ENCODE measurements around the gene SYCP1. TPM values are rescaled to one million over a fixed set of nuclear protein-coding genes. Genes with fewer than 3 reads are reported as not detected.
"Not testable (repeated sequence)": the region's sequence is repeated elsewhere in the genome, so short reads cannot be mapped to it uniquely, and the experiment has no call there.

SYCP1 gene
- total RNA-seq, 1 experiment from 2014 or later, result not detected

- DNase-seq (ENCODE audit: low read depth); in situ Hi-C loops (cut with HindIII; ENCODE audit: low pct_unique_long_range_greater_than_20kb, low sequenced_read_pairs): not testable (repeated sequence)
These were observed 61.1 kb downstream of the SYCP1 start for GRCh38 chr1:114915720-114916119.

- no peak for DNase-seq (ENCODE audit: low read depth)
- in situ Hi-C loops (cut with HindIII; ENCODE audit: low pct_unique_long_range_greater_than_20kb, low sequenced_read_pairs), result no loop called here
These were observed 71.9 kb downstream of the SYCP1 start for GRCh38 chr1:114926607-114927006.

- in situ Hi-C loops (cut with HindIII; ENCODE audit: low pct_unique_long_range_greater_than_20kb, low sequenced_read_pairs), result no loop called here
- no peak for DNase-seq (ENCODE audit: low read depth)
These were observed 72.7 kb downstream of the SYCP1 start for GRCh38 chr1:114927401-114927800.

DNA sequence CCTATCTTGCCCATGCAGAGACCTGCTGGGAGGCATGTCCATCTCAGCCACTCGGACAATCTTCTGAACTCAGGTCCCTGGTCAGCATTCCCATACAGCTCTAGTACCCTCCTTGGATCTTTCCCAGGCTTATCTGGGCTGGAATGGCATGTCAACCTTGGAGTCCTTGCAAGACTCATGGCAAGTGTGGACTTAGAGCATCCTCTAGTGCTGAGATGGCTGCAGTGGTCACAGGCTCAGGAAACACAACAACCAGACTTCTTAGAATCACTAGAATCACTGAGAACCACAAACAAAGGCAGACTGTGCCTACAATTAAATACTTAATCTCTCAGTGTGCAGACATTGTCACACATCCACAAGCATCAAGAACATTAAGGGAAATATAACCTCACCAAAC, 101.9 kb downstream of the SYCP1 start:
- in situ Hi-C loops (cut with HindIII; ENCODE audit: low pct_unique_long_range_greater_than_20kb, low sequenced_read_pairs), result no loop called here
- no peak for DNase-seq (ENCODE audit: low read depth)

DNA sequence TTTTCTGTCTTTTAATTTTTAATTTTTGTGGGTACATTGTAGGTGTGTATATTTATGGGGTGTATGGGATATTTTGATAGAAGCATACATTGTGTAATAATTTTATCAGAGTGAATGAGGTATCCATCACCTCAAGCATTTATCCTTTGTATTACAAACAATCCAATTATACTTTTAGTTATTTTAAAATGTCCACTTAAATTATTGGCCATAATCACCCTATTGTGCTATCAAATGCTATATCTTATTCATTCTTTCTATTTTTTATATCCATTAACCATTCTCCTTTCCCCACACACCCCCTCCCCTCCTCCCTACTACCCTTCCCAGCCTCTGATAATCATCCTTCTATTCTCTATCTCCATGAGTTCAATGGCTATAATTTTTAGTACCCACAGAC, 104.8 kb downstream of the SYCP1 start:
- in situ Hi-C loops (cut with HindIII; ENCODE audit: low pct_unique_long_range_greater_than_20kb, low sequenced_read_pairs), result no loop called here

DNA sequence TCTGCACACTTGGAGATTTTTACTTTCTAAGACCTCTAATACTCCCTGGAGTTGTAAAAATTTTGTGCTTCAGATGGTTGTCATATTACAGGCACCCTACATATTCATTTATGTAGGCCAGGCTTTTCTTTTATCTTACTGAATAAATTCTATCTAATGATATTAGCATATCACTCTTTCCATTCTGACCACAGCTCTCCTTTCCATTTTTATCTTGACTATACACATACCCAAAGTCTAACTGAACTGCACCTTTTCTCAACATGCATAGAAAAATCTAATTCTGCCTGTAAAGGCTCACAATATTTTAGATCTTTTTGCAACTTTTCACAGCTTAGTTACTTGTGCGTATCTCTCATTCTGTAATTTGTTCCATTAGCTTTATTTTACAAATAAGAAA, 122.2 kb downstream of the SYCP1 start:
- DNase-seq (ENCODE audit: low read depth), result no peak
- in situ Hi-C loops (cut with HindIII; ENCODE audit: low pct_unique_long_range_greater_than_20kb, low sequenced_read_pairs), result no loop called here

More for the DNA sequence above, 104.8 kb downstream of the SYCP1 start:
- no peak for DNase-seq (ENCODE audit: low read depth)

- in situ Hi-C loops (cut with HindIII; ENCODE audit: low pct_unique_long_range_greater_than_20kb, low sequenced_read_pairs), result no loop called here
These were observed 124.7 kb downstream of the SYCP1 start for GRCh38 chr1:114979278-114979891.

GRCh38 chr1:114982251-114982650, 127.6 kb downstream of the SYCP1 start:
- in situ Hi-C loops (cut with HindIII; ENCODE audit: low pct_unique_long_range_greater_than_20kb, low sequenced_read_pairs), result no loop called here
- peak; percentile 1 for DNase-seq (ENCODE audit: low read depth)

More at GRCh38 chr1:114979278-114979891, 124.7 kb downstream of the SYCP1 start:
- peak; percentile 28 for DNase-seq (ENCODE audit: low read depth)

DNA sequence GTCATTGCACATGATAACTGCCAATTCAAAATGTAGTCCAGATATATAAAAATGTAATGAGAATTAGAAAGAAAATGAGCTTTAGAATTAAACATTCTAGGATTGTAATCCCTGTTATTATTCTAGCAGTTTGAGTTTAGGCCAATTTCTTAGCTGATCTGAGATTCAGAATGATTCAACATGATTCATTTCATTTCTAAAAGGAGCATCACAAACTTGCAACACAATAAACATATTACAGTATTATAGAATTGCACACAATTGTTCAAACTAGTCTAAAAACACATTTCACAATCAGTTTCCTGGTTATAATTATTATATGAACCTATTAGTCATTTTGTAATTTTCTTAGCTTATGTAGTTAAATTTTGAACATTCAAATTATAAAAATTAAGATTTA, 131.6 kb downstream of the SYCP1 start:
- DNase-seq (ENCODE audit: low read depth), result no peak
- in situ Hi-C loops (cut with HindIII; ENCODE audit: low pct_unique_long_range_greater_than_20kb, low sequenced_read_pairs), result no loop called here

- in situ Hi-C loops (cut with HindIII; ENCODE audit: low pct_unique_long_range_greater_than_20kb, low sequenced_read_pairs), result no loop called here
- DNase-seq (ENCODE audit: low read depth), result no peak
These were observed 133.4 kb downstream of the SYCP1 start for GRCh38 chr1:114988095-114988494.

- in situ Hi-C loops (cut with HindIII; ENCODE audit: low pct_unique_long_range_greater_than_20kb, low sequenced_read_pairs), result no loop called here
- DNase-seq (ENCODE audit: low read depth), result no peak
These were observed 143.0 kb downstream of the SYCP1 start for GRCh38 chr1:114997510-114998289.

DNA sequence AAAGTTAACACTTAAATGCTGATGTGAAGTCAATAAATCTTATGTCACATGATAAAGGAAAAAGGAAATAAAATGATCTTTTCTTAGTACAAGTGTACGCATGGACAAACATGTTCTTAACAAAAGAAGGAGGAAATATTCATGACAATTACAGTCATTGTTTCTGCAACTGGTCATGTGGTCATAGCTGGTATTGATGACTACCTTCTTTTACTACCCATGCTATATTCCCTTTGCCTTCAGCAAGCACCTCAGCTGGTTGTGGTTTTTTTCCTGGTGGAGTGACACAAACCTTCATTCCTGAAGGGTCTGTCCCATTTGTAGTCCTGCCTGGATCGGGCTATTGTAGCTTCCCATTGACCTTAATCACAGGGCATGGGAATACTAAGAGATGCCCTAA, 151.5 kb downstream of the SYCP1 start:
- no peak for DNase-seq (ENCODE audit: low read depth)
- in situ Hi-C loops (cut with HindIII; ENCODE audit: low pct_unique_long_range_greater_than_20kb, low sequenced_read_pairs), result no loop called here

DNA sequence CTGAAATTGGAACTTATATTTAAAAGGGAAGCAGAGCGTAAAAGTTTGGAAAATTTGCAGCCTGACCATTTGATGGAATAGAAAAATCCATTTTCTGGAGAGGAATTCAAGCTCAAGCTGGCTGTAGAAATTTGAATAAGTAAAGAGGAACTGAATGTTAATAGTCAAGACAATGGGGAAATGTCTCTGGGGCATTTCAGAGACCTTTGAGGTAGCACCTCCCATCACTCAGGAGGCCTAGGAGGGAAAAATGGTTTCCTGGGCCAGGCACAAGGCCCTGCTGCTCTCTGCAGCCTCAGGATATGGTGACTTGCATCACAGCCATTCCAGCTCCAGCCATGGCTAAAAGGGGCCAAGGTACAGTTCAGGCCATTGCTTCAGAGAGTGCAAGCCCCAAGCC, 157.3 kb downstream of the SYCP1 start:
- in situ Hi-C loops (cut with HindIII; ENCODE audit: low pct_unique_long_range_greater_than_20kb, low sequenced_read_pairs), result no loop called here
- no peak for DNase-seq (ENCODE audit: low read depth)

GRCh38 chr1:115012434-115012833, 157.8 kb downstream of the SYCP1 start:
- in situ Hi-C loops (cut with HindIII; ENCODE audit: low pct_unique_long_range_greater_than_20kb, low sequenced_read_pairs), result no loop called here
- no peak for DNase-seq (ENCODE audit: low read depth)

- in situ Hi-C loops (cut with HindIII; ENCODE audit: low pct_unique_long_range_greater_than_20kb, low sequenced_read_pairs), result no loop called here
- no peak for DNase-seq (ENCODE audit: low read depth)
These were observed 159.1 kb downstream of the SYCP1 start for GRCh38 chr1:115013792-115014191.

GRCh38 chr1:115019549-115019948, 164.9 kb downstream of the SYCP1 start:
- DNase-seq (ENCODE audit: low read depth); in situ Hi-C loops (cut with HindIII; ENCODE audit: low pct_unique_long_range_greater_than_20kb, low sequenced_read_pairs): not testable (repeated sequence)

DNA sequence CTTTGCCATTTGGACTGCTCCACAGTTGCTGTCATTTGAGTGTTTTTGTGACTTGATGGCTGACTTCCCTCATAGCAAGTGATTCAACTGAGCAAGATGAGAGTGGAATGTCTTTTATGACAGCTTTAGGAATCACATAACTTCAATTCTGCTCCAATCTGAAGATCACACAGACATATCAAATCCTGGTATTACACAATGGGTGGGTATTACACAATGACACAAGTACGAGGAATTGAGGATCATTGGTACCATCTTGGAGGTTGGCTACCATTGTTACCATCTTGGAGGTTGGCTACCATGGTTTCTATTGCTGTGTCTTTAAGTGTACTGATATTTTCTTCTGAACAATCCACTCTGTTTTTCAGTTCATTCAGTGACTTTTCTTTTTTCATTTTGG, 166.5 kb downstream of the SYCP1 start:
- in situ Hi-C loops (cut with HindIII; ENCODE audit: low pct_unique_long_range_greater_than_20kb, low sequenced_read_pairs), result no loop called here
- DNase-seq (ENCODE audit: low read depth), result no peak

DNA sequence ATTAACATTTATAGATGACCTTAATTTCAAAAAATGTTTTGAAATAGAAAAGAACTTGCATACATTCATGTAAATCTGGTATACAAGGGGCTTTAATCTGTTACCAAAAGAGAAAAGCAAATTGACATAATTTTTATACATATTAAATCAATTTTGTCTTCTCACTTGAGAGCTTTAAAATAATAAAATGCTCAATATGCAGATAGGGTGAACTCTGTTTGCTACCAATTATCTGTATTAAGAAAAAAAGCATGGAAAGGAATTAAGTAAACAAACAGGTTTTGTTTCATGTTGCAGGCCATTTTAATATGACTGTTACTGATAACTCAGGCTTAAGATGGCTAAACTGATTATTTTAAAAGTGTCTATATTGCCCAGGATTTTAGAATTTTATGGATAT, 168.9 kb downstream of the SYCP1 start:
- no peak for DNase-seq (ENCODE audit: low read depth)
- in situ Hi-C loops (cut with HindIII; ENCODE audit: low pct_unique_long_range_greater_than_20kb, low sequenced_read_pairs), result no loop called here

DNA sequence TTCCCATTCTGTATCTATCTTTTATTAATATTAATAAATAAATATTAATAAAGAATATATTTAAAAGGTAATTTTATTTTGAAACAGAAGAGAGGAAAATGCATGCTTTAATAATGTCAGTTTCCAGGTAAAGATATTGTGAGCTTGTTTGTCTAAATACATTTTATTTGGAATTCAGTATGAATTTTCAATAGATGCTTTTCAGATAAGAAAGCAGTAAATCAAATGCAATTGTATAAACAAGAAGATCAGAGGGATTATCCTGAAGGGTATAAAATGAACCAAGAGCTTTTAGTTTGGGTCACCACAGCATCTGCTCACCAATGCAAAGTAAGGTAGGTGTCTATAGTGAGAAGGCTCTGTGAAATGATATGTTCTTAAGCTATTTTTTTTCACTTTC, 174.9 kb downstream of the SYCP1 start, which contains the start of gene TSHB:
TSS of gene TSHB (plus strand) at position 301 of the 400 bp plus-strand sequence. CDS start 3,537 bp downstream, outside the sequence.
- no peak for DNase-seq (ENCODE audit: low read depth)
- in situ Hi-C loops (cut with HindIII; ENCODE audit: low pct_unique_long_range_greater_than_20kb, low sequenced_read_pairs), result no loop called here

GRCh38 chr1:115031595-115031994, 176.9 kb downstream of the SYCP1 start:
- in situ Hi-C loops (cut with HindIII; ENCODE audit: low pct_unique_long_range_greater_than_20kb, low sequenced_read_pairs), result no loop called here
- DNase-seq (ENCODE audit: low read depth), result no peak

All from Caki2 (cell line).